Mucosa of descending colon (tissue), 3 donors: ENCODE measurements around the gene AP3S1. TPM values are rescaled to one million over a fixed set of nuclear protein-coding genes. Genes with fewer than 3 reads are reported as not detected.
"Not testable (repeated sequence)": the region's sequence is repeated elsewhere in the genome, so short reads cannot be mapped to it uniquely, and the experiment has no call there.

Experiments used
- ATAC-seq: fragments of 200-7000 bp; cut with Tn5 transposase; one replicate; pipeline ENCODE4 v1.9.1; 2020; ENCODE audit warnings: mild to moderate bottlenecking, moderate library complexity
- DNase-seq, 3 donors: peaks; one replicate each; pipeline ENCODE4 v3.0.0-alpha.2; 2020
- H3K36me3 ChIP-seq: fragments of 200-600 bp; one replicate; pipeline ENCODE4 v1.8.0; 2021; ENCODE audit warnings: low read depth, mild to moderate bottlenecking
- H3K4me1 ChIP-seq: fragments of 200-600 bp; one replicate; pipeline ENCODE4 v1.8.0; 2021; ENCODE audit warnings: low read depth, mild to moderate bottlenecking
- H3K4me3 ChIP-seq: fragments of 200-600 bp; one replicate; pipeline ENCODE4 v1.8.0; 2021; ENCODE audit warnings: mild to moderate bottlenecking
- H3K9me3 ChIP-seq: fragments of 200-600 bp; one replicate; pipeline ENCODE4 v1.8.0; 2021; ENCODE audit warnings: mild to moderate bottlenecking
- intact Hi-C, 2 donors: fragments of 100-400 bp; cut with DNase I in 1 of 2; cut with micrococcal nuclease in 1 of 2; formaldehyde crosslinking; loops; one replicate each; pipeline versions ENCODE4 v1.11.0 to v1.11.1; 2022; cut with DNase I, micrococcal nuclease
- total RNA-seq, 3 donors: library from RNA; stranded (reverse); fragmentation: NEBNext Ultra II Directional in 2 of 3; extraction: Animal tissue kit (Norgen Biotek cat#: 25700) in 2 of 3; gene quantifications; one replicate each; pipeline versions ENCODE4 v1.2.1 to v1.2.4, GENCODE V29; 2021 to 2023
- TF ChIP-seq, protein P1 (sequence below): fragments of 200-600 bp; IDR thresholded peaks from one replicate; pipeline ENCODE4 v1.8.0; 2022; ENCODE audit warnings: antibody characterized with exemption, mild to moderate bottlenecking
- donor health status: DM: no; HTN: no; CAD: no; lungs with moderate emphysema.
- donor health status: DM: no; HTN: no; CAD: no.
- donor health status: DM: no; HTN: yes; CAD: no.

AP3S1 gene
- total RNA-seq, 3 donors from 2014 or later: 75.5 to 94.8 (median 76.2) TPM

GRCh38 chr5:115801152-115801551 is 40.6 kb upstream of the AP3S1 start:
- no peaks in the 10 kb centered on the region for H3K9me3 ChIP-seq
- H3K36me3 ChIP-seq: no peaks in the 10 kb centered on the region
- H3K4me3 ChIP-seq: no peak overlapping the region
- ATAC-seq: no peak
- intact Hi-C loops: no loop called here
- TF ChIP-seq, protein P1, sequence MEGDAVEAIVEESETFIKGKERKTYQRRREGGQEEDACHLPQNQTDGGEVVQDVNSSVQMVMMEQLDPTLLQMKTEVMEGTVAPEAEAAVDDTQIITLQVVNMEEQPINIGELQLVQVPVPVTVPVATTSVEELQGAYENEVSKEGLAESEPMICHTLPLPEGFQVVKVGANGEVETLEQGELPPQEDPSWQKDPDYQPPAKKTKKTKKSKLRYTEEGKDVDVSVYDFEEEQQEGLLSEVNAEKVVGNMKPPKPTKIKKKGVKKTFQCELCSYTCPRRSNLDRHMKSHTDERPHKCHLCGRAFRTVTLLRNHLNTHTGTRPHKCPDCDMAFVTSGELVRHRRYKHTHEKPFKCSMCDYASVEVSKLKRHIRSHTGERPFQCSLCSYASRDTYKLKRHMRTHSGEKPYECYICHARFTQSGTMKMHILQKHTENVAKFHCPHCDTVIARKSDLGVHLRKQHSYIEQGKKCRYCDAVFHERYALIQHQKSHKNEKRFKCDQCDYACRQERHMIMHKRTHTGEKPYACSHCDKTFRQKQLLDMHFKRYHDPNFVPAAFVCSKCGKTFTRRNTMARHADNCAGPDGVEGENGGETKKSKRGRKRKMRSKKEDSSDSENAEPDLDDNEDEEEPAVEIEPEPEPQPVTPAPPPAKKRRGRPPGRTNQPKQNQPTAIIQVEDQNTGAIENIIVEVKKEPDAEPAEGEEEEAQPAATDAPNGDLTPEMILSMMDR: no peak
- H3K4me1 ChIP-seq: no peaks in the 10 kb centered on the region
- DNase-seq: no peak

DNA sequence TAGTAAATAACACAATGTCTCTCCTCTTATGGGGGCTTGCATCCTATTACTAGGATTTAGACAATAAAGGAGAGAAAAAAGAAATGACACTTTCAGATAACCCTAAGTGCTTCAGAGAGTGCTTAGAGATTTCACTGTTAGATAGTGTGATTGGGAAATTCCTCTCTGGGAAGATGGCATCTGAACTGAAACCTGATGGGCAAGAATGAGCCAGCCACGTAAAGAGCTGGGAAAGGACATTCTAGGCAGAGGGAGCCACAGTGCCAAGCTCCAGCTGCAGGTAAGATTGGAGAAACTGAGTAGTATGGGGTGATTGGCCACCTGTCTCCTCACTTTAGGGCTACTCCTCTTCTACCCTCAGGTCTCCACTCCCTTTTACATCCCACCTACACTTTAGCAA is 39.8 kb upstream of the AP3S1 start:
- Histone ChIP-seq H3K4me3 (no peak overlapping the region), H3K36me3 (no peaks in the 10 kb centered on the region), H3K9me3 (no peaks in the 10 kb centered on the region), H3K4me1 (no peaks in the 10 kb centered on the region)
- intact Hi-C loops: no loop called here
- ATAC-seq: no peak
- TF ChIP-seq, protein P1: no peak
- no peak for DNase-seq

GRCh38 chr5:115806986-115807653 is 34.6 kb upstream of the AP3S1 start:
- H3K36me3 ChIP-seq: no peaks in the 10 kb centered on the region
- no peaks in the 10 kb centered on the region for H3K4me1 ChIP-seq
- ATAC-seq (no peak), DNase-seq (no peak)
- TF ChIP-seq, protein P1: no peak
- no peak overlapping the region for H3K4me3 ChIP-seq
- H3K9me3 ChIP-seq: no peaks in the 10 kb centered on the region
- intact Hi-C loops: no loop called here

DNA sequence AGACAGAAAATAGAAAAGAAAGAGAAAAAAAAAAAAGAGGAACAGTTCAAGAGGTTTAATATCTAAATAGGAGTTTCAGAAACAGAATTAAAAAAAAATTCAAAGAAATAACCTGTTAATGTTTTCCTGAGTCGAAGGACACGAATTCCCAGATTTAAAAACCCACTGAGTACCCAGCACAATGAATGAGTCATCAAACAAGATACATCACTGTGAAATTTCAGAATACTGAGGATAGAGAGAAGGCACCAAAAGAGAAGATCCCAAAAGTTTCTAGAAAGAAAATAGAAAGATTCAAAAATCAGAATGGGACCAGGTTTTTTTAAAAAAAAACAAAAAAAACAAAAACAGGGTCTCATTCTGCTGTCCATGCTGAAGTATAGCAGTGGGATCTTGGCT is 34.1 kb upstream of the AP3S1 start:
- TF ChIP-seq, protein P1: no peak
- no peak overlapping the region for H3K4me3 ChIP-seq
- DNase-seq (no peak), ATAC-seq (no peak)
- H3K9me3 ChIP-seq: no peaks in the 10 kb centered on the region
- no peaks in the 10 kb centered on the region for H3K36me3 ChIP-seq
- no peaks in the 10 kb centered on the region for H3K4me1 ChIP-seq
- intact Hi-C loops: no loop called here

GRCh38 chr5:115808066-115808465 is 33.7 kb upstream of the AP3S1 start:
- H3K4me1 ChIP-seq, H3K36me3 ChIP-seq, H3K4me3 ChIP-seq, DNase-seq, intact Hi-C loops, H3K9me3 ChIP-seq, ATAC-seq: not testable (repeated sequence)

GRCh38 chr5:115809946-115810345 is 31.8 kb upstream of the AP3S1 start:
- ATAC-seq (no peak), DNase-seq (no peak)
- H3K4me1 ChIP-seq: no peaks in the 10 kb centered on the region
- no peaks in the 10 kb centered on the region for H3K9me3 ChIP-seq
- intact Hi-C loops: no loop called here
- no peaks in the 10 kb centered on the region for H3K36me3 ChIP-seq
- H3K4me3 ChIP-seq: no peak overlapping the region
- TF ChIP-seq, protein P1: no peak
